Measurements from ENCODE around the gene SLC2A4RG. TPM values are rescaled to one million over a fixed set of nuclear protein-coding genes. Genes with fewer than 3 reads are reported as not detected.

The SLC2A4RG gene
- total and polyA plus RNA-seq, 2 of the 4 experiments (the other 2 are of a cell fraction): 5.0 to 50.3 TPM

- Histone ChIP-seq H3K79me1 (ENCODE audit: low read depth in 1 of 2, low read length in 2 of 2) (peaks cover 4 to 42% of the 10 kb centered on the region in 2 experiments), H3K9ac (ENCODE audit: low read depth, low read length) (no peak overlapping the region), H3K27ac (ENCODE audit: insufficient read depth, low read length) (no peak overlapping the region), H3K27me3 (ENCODE audit: control insufficient read depth, insufficient read depth, low read length) (no peaks in the 10 kb centered on the region), H3K4me3 (ENCODE audit: insufficient read depth, low read depth, low read length) (no peak overlapping the region), H4K8ac (ENCODE audit: low read depth in 2 of 2, low read length in 2 of 2) (no peak overlapping the region), H4K5ac (ENCODE audit: low read depth, low read length) (no peak overlapping the region), H3K18ac (ENCODE audit: low read depth, low read length) (no peak overlapping the region), H2AFZ (replicated peaks; ENCODE audit: low read length, poor library complexity) (no peak overlapping the region), H3K9me1 (ENCODE audit: insufficient read depth, low read length) (no peaks in the 10 kb centered on the region), H4K91ac (ENCODE audit: insufficient read depth, low read depth, low read length) (no peak overlapping the region), H3K4ac (ENCODE audit: low read depth, low read length) (no peak overlapping the region), H2BK15ac (ENCODE audit: low read depth, low read length) (no peak overlapping the region), H3K23ac (ENCODE audit: low read depth, low read length) (no peak overlapping the region), H4K20me1 (ENCODE audit: insufficient read depth, low read length) (peaks cover 23% of the 10 kb centered on the region), H2BK20ac (ENCODE audit: low read depth, low read length) (no peak overlapping the region), H2BK120ac (ENCODE audit: low read depth, low read length) (no peak overlapping the region), H2BK5ac (ENCODE audit: low read depth, low read length, poor library complexity, severe bottlenecking) (no peak overlapping the region), H3K9me3 (ENCODE audit: control insufficient read depth, insufficient read depth, low read length) (no peaks in the 10 kb centered on the region), H3K4me2 (ENCODE audit: low read depth, low read length) (no peak overlapping the region), H2AK5ac (ENCODE audit: low read depth, low read length) (no peak overlapping the region), H3K56ac (ENCODE audit: extremely low read depth, insufficient read depth, low read length) (no peak overlapping the region), H3K14ac (replicated peaks; ENCODE audit: low read depth, low read length) (no peak overlapping the region), H3K36me3 (ENCODE audit: control insufficient read depth, insufficient read depth, low read length) (no peaks in the 10 kb centered on the region), H2AK9ac (replicated peaks; ENCODE audit: low read depth, low read length, poor library complexity) (no peak overlapping the region), H3K4me1 (ENCODE audit: control insufficient read depth, insufficient read depth, low read length) (no peaks in the 10 kb centered on the region)
- ATAC-seq (ENCODE audit: low read depth) (no peak), DNase-seq (no peak)
- CTCF ChIA-PET: no interaction called here
- TF ChIP-seq CEBPB (IDR thresholded peaks at IDR 0.05; ENCODE audit: low read depth, low read length) (no peak), RAD21 (IDR thresholded peaks at IDR 0.05; ENCODE audit: low read length) (no peak), RCOR1 (IDR thresholded peaks at IDR 0.05; ENCODE audit: insufficient replicate concordance, low read length) (no peak), CTCF (conservative IDR thresholded peaks at IDR 0.05; ENCODE audit: low read depth, low read length) (no peak), USF2 (IDR thresholded peaks at IDR 0.05; ENCODE audit: low read depth, low read length) (no peak), MAZ (IDR thresholded peaks at IDR 0.05; ENCODE audit: borderline replicate concordance, low read depth, low read length) (no peak), MXI1 (IDR thresholded peaks at IDR 0.05; ENCODE audit: borderline replicate concordance, low read depth, low read length) (no peak), RFX5 (IDR thresholded peaks at IDR 0.05; ENCODE audit: low read depth, low read length) (no peak), BHLHE40 (IDR thresholded peaks at IDR 0.05; ENCODE audit: low read depth, low read length) (no peak), NFE2L2 (IDR thresholded peaks at IDR 0.05; ENCODE audit: low read depth, low read length) (no peak), POLR2A (IDR thresholded peaks at IDR 0.05; ENCODE audit: low read depth, low read length) (no peak), ELK1 (IDR thresholded peaks at IDR 0.05; ENCODE audit: borderline replicate concordance, low read depth, low read length) (no peak), SMC3 (IDR thresholded peaks at IDR 0.05; ENCODE audit: low read depth, low read length) (no peak)
- intact Hi-C loops (cut with micrococcal nuclease) (no loop called here), dilution Hi-C loops (cut with HindIII; ENCODE audit: low sequenced_read_pairs, unreplicated experiment) (no loop called here), in situ Hi-C loops (cut with MboI; ENCODE audit: low sequenced_read_pairs) (loop anchor here (5.0 kb wide), 1 partner anchor 75 kb away; no protein-coding TSS in a partner anchor)
- WGBS, 2 experiments (ENCODE audit: extremely low coverage in 2 of 2, insufficient read length in 1 of 2): 82% methylated on average over 15 of the region's 18 CpGs; no CpG with 5 or more reads in 1 of the 2 experiments
- POLR2A ChIA-PET (ENCODE audit: unreplicated experiment): no interaction called here
- no TSS peak for BruUV-seq (replicated peaks)
Observed at GRCh38 chr20:63782051-63782471, 42.5 kb downstream of the SLC2A4RG start.

All from IMR-90 (cell line).